GM19452 (cell line): ENCODE measurements around the gene NCK2.
A peak's percentile ranks its signal among the peaks of the same experiment; 100 is the strongest.

Source experiments
- ATAC-seq: cut with Tn5 transposase; IDR thresholded peaks from one replicate; pipeline ENCODE4 v1.9.1; 2021; ENCODE audit not compliant: unreplicated experiment

Gene NCK2

DNA sequence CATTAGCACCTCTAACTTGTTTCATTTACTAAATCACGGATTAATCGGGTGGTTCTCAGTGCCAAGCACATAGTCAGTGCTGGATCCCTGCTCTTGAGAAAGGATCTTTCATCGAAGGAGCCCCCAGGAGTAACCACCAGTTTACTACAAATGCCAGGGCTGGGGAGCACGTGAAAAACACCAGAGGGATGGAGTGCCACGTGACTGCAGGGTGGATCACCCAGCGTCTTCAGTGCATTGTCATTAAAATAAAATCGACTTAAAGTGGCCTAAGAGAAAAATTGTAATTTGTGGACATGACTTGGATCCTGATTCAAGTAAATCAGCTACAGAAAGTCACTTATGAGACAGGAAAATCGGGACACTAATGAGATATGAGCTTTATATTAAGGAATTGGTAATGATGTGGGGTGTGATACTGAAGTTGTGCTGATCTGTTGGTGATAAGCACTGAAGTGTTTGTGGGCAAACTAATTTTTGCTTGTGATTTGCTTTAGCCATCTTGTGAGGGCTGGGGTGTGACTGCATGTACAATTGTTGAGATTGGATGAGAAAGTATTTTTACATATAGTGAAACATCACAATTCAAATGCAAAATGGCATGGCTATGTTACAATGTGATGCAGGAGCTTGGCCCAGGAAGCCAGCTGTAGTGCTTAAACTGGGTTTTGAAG lies 63.8 kb downstream of the NCK2 start:
- ATAC-seq = no peak

- ATAC-seq = peak; percentile 40
Observed at GRCh38 chr2:105809097-105809473, 64.4 kb downstream of the NCK2 start.

DNA sequence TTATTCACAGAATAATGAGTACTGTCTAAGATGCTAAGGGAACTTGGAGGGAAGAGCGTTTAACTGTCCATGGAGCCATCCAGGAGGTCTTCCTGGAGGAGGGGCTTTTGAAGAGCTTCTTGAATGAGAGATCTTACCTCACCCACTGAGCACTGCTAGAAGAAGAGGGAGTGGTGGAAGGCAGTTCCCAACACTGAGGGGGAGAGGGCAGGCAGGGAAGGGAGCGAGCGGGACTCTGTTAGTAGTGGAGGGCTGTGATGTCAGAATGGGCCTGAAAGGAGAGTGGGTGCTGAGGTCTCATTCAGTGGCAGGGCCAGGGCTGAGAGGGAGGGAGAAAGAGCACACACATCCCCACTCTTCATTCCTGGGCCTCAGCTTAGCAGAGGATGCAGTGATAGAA lies 65.0 kb downstream of the NCK2 start:
- no peak for ATAC-seq

DNA sequence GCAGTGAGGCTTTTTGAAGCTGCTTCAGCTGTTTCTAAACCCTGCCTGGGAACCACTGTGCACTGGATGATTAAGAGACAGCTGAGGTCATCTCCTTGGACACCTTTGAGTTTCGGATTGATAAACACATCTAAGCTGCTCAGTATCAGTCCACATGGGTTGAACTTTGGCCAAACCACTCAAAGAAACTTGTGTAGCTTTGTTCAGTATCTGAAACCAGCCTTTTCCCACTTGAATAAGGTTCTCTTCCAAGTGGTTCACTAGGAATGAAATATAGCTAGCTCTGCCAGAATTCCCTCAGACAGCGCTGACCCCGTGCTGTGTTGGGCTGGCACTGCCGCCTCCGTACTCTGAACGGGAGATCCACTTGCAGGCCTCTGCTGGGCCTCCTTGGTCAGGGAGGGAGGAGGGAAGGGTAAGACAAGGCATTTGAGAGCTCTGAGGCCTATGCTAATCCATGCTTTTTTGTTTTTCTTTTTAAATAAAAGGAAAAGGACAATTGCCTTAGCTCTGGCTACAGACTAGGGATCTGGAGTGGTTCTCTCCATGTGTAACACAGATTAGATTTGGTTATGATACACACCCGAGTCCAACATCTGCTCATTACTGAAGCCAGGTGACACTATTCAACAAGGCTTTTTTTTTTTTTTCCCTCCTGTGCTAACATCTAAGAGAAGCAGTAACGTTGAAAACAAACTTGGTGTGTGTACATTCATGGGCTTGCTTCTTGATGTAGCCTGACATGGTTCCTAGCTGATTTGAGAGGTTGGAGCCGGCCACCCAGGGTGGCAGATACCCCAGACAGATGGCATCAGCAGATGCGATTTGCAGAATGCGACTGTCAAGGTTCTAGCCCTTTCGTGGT lies 67.7 kb downstream of the NCK2 start:
- peak; percentile 90 for ATAC-seq

DNA sequence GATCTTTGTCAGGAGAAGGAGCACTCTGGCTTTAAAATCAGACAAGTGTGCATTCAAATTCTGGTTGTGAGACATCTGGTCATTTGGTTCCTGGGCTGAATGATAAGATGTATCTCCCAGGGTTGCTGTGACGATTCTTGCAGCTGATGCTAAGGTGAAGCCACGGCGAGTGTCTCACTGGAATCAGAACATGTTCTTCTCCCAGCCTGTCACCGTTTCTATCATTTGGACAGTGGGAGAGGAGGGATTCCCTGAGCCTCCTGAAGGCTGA lies 68.3 kb downstream of the NCK2 start:
- ATAC-seq = no peak

DNA sequence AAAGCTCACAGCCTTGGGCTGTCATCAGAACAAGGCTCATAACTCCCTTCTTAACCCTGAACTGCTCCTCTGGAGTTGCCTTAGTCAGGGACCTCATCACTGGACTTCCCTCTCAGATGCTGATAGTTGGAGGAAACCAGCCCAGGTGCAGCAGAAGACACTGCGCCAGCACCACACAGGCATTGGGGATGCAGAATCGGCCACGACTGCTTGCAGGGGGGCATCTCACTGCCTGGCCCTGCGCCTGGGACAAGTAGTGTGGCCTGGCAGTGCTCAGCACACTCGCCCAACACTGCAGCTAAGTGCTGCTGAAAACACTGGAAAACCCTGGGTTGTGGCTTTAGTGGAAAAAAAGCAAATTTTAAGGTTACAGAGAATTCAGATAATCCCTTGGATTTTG lies 68.7 kb downstream of the NCK2 start:
- ATAC-seq = no peak

DNA sequence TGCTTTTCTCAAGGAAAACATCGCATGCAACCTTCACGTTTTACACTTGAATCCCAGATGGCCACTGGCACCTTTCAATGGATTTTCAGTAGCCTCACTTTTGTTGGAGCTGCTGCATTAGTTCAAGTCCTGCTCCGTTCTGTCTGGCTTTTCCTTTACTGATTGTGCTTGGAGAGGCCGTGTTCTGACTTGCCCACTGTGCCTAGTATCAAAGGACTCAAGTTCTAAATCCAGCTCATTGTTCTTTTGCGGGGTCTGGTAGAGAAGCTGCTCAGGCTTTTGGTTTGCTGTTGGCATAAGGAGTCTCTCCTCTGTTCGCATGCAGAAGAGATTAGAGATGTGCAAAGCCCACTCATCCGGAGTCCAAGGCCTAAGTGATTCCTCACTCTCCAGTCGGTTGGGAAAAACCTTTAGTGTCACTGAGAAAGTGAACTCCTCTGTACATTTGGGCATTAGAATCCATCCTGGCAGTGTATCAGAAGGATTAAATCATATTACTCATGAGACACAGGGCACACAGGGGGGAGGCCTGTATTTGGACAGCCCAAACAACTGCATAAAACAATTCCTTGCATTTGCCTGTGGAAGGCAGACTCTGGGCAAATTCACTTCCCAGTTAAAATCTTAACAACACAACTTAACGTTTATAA lies 69.7 kb downstream of the NCK2 start:
- no peak for ATAC-seq

DNA sequence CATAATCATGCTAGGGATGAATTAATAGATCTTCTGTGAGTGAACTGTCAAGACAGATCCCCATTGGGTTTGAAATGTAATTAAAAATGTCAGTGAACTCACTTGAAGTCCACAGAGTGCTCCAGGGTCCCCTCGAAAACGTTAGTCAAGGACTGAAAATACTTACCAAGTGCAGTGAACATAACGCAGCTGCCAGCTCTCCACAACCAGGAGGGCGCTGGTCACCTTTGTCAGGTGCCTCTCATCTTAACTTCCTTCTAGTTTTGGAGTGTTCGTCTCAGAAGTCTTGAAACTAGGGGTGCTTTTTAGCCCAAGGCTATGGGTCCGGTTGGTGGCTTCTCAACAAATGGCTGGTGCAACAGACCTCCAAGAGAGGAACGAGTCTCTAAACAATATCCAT lies 70.7 kb downstream of the NCK2 start:
- ATAC-seq = no peak

DNA sequence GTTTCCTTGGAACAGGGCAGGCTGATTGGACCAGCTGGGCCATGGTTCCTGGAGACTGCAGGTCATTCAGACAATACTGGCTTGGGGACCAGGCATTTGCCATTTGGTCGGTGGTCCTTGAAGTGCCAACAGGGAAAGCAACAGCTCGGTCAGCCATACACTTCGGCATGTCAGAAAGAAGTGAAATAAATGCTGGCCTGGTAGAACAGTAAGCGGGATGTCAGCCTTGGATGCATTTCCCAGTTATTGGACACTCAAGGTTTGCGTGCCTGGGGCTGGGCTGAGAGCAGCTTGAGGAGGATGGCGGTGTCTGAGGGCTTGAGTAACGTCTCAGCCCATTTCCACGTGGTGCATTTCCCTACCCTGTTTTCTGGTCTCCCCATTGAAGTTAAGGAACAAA lies 75.4 kb downstream of the NCK2 start:
- ATAC-seq = no peak

GRCh38 chr2:105820691-105821090 lies 76.0 kb downstream of the NCK2 start:
- ATAC-seq = no peak

DNA sequence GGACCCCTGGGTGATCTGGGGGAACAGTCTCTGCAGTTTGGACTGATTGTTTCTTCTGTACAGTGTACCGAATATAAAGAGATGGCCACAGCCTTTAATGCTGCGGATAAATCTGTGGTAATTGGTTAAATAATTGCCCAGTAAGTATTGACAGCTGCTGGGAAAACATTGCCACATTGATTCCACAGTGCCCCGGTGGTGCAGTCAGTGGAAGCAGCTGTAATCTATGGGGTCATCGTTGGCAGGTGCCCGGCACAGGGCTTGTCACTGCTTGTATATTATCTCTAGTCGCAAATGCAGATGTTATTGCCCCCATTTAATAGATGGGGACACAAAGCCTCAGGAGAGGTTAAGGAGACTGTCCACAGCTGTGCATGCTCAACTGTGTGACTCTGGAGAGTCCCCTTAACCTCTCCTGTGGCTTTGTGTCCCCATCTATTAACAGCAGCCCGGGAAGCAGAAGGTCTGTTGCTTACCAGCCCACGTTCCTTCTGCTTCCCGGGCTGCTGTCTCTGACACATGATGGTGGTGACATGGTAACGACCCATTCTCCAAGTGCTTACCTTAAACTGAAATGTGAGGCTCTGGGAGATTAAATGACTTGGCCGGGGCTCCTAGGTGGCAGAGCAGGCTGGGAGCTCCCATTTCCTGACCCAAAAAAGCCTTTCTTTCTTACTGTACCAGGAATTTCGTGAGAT lies 76.9 kb downstream of the NCK2 start:
- ATAC-seq = no peak

DNA sequence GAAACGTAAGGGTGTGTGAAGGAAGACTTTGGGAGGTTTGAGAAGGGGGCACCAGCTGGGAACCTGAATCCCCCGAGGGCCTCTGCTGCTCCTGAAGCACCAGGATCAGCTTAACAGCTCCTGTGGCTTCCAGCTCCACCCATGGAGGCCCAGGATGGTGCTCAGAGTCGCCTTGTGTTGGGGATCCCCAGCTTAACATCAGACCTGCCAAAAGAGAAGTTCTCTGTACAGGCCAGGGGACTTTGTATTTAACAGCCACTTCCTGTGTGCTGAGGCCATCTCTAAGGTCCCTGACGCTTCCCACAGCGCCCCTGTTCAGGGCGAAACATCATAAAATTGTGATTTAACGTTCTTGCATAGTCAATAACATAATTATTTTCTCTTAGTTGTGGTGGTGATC lies 77.5 kb downstream of the NCK2 start:
- ATAC-seq = peak; percentile 79

DNA sequence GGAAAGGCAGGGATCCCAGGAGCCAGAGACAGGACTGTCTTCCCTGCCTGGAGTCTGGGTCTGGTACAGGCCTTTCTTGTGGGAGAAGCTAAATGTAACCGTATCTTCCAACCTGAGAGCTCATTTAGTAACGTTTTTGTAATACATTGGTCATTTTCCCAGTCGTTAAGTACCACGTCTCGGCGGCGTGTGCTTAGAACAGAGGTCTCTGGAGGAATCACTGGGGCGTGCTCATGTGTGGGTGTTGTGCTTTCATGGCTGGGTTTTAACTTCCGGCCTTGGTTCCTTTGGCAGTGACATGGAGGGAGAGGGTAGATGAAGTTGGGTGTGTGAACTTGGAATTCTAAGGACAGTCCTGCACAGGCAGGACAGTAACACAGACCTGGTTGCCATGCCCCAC lies 79.7 kb downstream of the NCK2 start:
- ATAC-seq = no peak

- ATAC-seq = no peak
Observed at GRCh38 chr2:105827351-105828096, 82.8 kb downstream of the NCK2 start.

- ATAC-seq = no peak
Observed at GRCh38 chr2:105828558-105828957, 83.8 kb downstream of the NCK2 start.

- peak; percentile 84 for ATAC-seq
Observed at GRCh38 chr2:105834931-105835330, 90.2 kb downstream of the NCK2 start.

DNA sequence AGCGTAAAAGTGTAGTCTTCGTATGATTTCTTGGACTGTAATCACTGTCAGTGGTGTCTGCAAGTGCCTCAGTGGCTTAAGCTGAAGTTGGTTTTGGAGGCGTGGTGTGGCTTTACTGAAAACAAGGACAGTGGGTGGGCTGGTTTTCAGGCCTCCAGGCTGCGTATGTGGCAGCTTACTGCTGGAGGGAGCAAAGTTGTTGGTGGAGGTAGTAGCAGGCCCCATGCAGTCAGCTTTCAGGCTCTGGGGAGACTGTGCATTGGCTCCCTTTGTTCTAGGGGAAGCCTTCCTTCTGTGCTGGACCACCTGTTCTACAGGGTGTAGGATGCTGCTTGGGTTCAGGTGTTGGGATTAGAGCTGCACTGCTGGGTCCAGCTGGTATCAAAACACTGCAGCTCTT lies 91.6 kb downstream of the NCK2 start:
- ATAC-seq = no peak

GRCh38 chr2:105836840-105837692 lies 92.4 kb downstream of the NCK2 start:
- no peak for ATAC-seq

DNA sequence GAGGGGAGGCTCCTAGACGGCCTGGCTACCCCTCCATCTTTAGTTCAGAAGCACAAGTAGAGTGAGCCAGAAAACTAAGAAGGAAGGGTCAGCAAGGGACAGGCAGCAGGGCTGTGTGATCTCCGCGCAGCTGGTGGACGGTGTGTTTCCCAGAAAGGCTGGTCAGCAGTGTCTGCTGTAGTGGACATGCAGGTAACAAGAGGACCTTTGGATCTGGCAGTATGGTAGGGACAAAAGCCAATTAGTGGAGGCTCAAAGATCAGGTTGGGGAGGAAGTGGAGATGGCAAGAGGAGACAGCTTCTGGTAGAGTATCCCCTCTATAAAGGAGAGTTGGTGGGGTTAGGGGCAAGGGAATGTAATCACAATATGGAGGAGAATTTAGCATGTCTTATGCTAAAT lies 95.1 kb downstream of the NCK2 start:
- no peak for ATAC-seq

- ATAC-seq = no peak
Observed at GRCh38 chr2:105840933-105841332, 96.2 kb downstream of the NCK2 start.
